CD1c-positive myeloid dendritic cell (primary cell): ENCODE data around the gene ZNF668.
A peak's percentile ranks its signal among the peaks of the same experiment; 100 is the strongest.

ENCODE experiments used
- DNase-seq: peaks from one replicate; pipeline ENCODE4 v3.0.0-alpha.2; 2016; ENCODE audit errors: extremely low spot score

Gene ZNF668

DNA sequence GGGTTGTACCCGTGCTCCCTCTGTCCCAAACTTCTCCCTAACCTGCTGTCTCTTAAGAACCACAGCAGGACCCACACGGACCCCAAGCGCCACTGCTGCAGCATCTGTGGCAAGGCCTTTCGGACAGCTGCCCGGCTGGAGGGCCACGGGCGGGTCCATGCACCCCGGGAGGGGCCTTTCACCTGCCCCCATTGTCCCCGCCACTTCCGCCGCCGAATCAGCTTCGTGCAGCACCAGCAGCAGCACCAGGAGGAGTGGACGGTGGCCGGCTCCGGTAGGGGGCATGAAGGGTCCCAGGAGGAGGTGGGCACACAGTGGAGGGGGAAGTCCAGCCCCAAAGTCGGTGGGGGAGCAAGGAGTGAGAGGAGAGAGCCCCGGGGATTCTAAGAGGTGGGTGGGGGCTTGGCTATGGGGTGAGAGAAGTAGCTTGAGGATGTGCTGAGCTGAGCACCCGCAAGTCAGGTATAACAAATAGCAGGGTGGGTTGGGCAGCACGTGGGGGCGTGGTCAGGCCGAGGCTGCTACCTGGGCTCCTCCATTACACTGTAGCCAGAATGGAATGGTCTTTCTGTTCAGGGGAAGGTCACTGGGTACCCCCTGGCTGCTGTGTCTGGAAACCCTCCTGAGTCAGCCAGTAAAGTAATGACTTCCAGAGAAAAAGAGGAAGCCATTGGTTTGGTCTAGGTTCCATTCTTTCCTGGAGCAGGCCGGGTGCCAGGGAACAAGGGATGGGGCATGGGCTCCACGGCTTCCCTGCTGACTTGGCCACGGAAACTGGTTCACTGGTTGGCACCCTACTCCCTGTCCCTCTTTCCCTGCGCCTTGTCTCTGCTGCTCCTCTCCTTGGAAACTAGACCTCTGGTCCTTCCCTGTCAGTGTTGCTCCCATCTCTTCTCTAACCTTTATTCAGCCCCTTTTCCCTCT lies 7.7 kb upstream of the ZNF668 start:
- no peak for DNase-seq

- no peak for DNase-seq
These were observed 6.8 kb upstream of the ZNF668 start for GRCh38 chr16:31080756-31081419.

DNA sequence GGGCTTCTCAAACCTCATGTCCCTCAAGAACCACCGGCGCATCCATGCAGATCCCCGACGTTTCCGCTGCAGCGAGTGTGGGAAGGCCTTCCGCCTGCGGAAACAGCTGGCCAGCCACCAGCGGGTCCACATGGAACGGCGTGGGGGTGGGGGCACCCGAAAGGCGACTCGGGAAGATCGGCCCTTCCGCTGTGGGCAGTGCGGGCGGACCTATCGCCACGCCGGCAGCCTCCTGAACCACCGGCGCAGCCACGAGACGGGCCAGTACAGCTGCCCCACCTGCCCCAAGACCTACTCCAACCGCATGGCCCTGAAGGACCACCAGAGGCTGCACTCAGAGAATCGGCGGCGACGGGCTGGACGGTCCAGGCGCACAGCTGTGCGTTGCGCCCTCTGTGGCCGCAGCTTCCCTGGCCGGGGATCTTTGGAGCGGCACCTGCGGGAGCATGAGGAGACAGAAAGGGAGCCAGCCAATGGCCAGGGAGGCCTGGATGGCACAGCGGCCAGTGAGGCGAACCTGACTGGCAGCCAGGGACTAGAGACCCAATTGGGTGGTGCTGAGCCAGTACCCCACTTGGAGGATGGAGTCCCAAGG lies 6.1 kb upstream of the ZNF668 start:
- DNase-seq, result no peak

GRCh38 chr16:31079342-31079944 lies 5.4 kb upstream of the ZNF668 start:
- DNase-seq, result peak; percentile 51

DNA sequence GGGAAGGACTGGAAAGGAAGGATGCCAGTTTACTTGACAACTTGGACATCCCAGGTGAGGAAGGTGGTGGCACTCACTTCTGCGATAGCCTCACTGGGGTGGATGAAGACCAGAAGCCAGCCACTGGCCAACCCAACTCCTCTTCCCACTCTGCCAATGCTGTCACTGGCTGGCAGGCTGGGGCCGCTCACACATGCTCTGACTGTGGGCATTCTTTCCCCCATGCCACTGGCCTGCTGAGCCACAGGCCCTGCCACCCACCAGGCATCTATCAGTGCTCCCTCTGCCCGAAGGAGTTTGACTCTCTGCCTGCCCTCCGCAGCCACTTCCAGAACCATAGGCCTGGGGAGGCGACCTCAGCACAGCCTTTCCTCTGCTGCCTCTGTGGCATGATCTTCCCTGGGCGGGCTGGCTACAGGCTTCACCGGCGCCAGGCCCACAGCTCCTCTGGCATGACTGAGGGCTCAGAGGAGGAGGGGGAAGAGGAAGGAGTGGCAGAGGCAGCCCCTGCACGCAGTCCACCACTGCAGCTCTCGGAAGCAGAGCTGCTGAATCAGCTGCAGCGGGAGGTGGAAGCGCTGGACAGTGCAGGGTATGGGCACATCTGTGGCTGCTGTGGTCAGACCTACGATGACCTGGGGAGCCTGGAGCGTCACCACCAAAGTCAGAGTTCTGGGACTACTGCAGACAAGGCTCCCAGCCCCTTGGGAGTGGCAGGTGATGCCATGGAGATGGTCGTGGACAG lies 4.7 kb upstream of the ZNF668 start:
- no peak for DNase-seq

DNA sequence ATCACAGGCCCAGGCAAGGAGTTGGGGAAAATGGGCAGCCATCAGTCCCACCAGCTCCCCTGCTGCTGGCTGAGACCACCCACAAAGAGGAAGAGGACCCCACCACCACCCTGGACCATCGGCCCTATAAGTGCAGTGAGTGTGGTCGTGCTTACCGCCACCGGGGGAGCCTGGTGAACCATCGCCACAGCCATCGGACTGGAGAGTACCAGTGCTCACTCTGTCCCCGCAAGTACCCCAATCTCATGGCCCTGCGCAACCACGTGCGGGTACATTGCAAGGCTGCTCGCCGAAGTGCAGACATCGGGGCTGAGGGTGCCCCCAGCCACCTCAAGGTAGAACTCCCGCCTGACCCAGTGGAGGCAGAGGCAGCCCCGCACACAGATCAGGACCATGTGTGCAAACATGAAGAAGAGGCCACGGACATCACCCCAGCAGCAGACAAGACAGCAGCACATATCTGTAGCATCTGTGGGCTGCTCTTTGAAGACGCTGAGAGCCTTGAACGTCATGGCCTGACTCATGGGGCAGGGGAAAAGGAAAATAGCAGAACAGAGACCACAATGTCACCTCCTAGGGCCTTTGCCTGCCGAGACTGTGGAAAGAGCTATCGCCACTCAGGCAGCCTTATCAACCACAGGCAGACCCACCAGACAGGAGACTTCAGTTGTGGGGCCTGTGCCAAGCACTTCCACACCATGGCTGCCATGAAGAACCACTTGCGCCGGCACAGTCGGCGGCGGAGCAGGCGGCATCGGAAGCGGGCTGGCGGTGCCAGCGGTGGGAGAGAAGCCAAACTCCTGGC lies 3.8 kb upstream of the ZNF668 start:
- DNase-seq, result no peak

DNA sequence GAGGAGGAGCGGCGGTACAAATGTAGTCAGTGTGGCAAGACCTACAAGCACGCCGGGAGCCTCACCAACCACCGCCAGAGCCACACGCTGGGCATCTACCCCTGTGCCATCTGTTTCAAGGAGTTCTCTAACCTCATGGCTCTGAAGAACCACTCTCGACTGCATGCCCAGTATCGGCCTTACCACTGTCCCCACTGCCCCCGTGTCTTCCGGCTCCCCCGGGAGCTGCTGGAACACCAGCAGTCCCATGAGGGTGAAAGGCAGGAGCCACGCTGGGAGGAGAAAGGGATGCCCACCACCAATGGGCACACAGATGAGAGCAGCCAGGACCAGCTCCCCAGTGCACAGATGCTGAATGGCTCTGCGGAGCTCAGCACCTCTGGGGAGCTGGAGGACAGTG lies 3.0 kb upstream of the ZNF668 start:
- no peak for DNase-seq

GRCh38 chr16:31076319-31076718 lies 2.3 kb upstream of the ZNF668 start:
- DNase-seq, result no peak

- no peak for DNase-seq
These were observed 759 bp upstream of the ZNF668 start for GRCh38 chr16:31074814-31075183.

DNA sequence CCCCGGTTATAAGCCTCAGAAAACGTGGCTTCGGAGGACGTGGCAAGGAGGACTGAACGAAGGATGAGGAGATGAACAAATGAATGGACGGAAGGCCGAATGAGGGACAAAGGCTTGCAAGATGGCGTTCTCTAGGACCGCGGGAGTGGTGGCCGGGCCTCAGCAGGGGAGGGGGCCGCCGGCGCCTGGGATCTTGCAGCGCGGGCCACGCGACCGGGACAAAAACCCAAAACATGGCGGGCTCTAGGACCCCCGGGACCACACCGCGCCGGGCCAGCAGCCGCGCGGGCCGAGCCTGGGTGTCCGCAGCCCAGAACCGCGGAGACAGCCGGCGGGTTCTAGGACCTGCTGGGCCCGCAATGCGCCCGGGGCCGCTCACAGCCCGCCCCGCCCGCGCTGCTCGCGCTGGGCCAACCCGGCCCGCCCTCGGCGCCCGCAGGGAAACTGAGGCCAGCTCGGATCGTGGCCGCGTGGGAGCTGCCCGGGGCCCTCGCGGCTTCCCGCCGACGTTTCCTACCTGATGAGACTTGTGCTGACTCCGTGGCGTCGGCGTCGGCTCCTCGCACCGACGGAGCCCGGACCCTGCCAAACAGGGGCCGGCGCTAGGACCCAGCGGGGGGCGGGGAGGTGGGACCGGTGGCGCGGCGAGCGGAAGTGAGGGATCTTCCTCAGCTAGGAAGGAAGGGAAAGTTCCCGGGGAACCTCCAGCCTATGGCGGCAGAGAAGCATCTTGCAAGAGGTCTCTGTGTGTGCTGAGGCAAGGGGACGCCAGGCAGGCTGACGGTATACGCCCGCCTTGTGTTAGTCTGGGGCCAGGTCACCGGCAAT lies 684 bp downstream of the ZNF668 start:
- peak; percentile 94 for DNase-seq

GRCh38 chr16:31072540-31073141 lies 1.4 kb downstream of the ZNF668 start:
- no peak for DNase-seq

GRCh38 chr16:31071861-31072260 lies 2.2 kb downstream of the ZNF668 start:
- peak; percentile 6 for DNase-seq

GRCh38 chr16:31067342-31067741 lies 6.7 kb downstream of the ZNF668 start:
- DNase-seq, result no peak

GRCh38 chr16:31064882-31065461 lies 9.1 kb downstream of the ZNF668 start:
- DNase-seq, result no peak

GRCh38 chr16:31063843-31064611 lies 10.0 kb downstream of the ZNF668 start:
- no peak for DNase-seq

GRCh38 chr16:31063495-31063842 lies 10.6 kb downstream of the ZNF668 start:
- DNase-seq, result no peak

- DNase-seq, result no peak
These were observed 12.1 kb downstream of the ZNF668 start for GRCh38 chr16:31061813-31062440.
